Astrocyte (in vitro differentiated cells and primary cell): ENCODE results near the gene PRKCH.

Experiments
- EZH2 ChIP-seq: IDR thresholded peaks from 2 replicates; pipeline ENCODE4 v1.6.1; 2012; ENCODE audit warnings: mild to moderate bottlenecking, low read length, inconsistent platforms; ENCODE audit not compliant: insufficient read depth
- TF ChIP-seq, protein P1 (sequence below): IDR thresholded peaks from 2 replicates; pipeline ENCODE4 v1.5.1; 2011; ENCODE audit warnings: low read depth, mild to moderate bottlenecking, inconsistent platforms, low read length, moderate library complexity; ENCODE audit not compliant: insufficient read depth

GRCh38 chr14:61451491-61451890, 130.1 kb downstream of the PRKCH start:
- TF ChIP-seq, protein P1, sequence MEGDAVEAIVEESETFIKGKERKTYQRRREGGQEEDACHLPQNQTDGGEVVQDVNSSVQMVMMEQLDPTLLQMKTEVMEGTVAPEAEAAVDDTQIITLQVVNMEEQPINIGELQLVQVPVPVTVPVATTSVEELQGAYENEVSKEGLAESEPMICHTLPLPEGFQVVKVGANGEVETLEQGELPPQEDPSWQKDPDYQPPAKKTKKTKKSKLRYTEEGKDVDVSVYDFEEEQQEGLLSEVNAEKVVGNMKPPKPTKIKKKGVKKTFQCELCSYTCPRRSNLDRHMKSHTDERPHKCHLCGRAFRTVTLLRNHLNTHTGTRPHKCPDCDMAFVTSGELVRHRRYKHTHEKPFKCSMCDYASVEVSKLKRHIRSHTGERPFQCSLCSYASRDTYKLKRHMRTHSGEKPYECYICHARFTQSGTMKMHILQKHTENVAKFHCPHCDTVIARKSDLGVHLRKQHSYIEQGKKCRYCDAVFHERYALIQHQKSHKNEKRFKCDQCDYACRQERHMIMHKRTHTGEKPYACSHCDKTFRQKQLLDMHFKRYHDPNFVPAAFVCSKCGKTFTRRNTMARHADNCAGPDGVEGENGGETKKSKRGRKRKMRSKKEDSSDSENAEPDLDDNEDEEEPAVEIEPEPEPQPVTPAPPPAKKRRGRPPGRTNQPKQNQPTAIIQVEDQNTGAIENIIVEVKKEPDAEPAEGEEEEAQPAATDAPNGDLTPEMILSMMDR = no peak
- TF ChIP-seq EZH2 = no peak
